NB4 (cell line): Measurements from ENCODE around the gene SLC12A7.

Experiments
- MYC ChIP-seq: IDR thresholded peaks from 2 replicates; pipeline ENCODE4 v1.6.1; 2011; ENCODE audit warnings: low read depth, low read length
- POLR2A ChIP-seq: IDR thresholded peaks from 2 replicates; pipeline ENCODE4 v1.6.1; 2011; ENCODE audit warnings: mild to moderate bottlenecking; ENCODE audit not compliant: insufficient read length; ENCODE audit errors: extremely low read depth
- TF ChIP-seq, protein P1 (sequence below): IDR thresholded peaks from one replicate; pipeline ENCODE4 v1.5.1; 2012; ENCODE audit warnings: low read depth, low read length
- TF ChIP-seq, protein P2 (sequence below): IDR thresholded peaks from 2 replicates; pipeline ENCODE4 v1.6.1; 2011; ENCODE audit warnings: low read depth, low read length

- TF ChIP-seq, protein P1, sequence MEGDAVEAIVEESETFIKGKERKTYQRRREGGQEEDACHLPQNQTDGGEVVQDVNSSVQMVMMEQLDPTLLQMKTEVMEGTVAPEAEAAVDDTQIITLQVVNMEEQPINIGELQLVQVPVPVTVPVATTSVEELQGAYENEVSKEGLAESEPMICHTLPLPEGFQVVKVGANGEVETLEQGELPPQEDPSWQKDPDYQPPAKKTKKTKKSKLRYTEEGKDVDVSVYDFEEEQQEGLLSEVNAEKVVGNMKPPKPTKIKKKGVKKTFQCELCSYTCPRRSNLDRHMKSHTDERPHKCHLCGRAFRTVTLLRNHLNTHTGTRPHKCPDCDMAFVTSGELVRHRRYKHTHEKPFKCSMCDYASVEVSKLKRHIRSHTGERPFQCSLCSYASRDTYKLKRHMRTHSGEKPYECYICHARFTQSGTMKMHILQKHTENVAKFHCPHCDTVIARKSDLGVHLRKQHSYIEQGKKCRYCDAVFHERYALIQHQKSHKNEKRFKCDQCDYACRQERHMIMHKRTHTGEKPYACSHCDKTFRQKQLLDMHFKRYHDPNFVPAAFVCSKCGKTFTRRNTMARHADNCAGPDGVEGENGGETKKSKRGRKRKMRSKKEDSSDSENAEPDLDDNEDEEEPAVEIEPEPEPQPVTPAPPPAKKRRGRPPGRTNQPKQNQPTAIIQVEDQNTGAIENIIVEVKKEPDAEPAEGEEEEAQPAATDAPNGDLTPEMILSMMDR, result no peak
- TF ChIP-seq POLR2A (no peak), MYC (no peak)
- TF ChIP-seq, protein P2, sequence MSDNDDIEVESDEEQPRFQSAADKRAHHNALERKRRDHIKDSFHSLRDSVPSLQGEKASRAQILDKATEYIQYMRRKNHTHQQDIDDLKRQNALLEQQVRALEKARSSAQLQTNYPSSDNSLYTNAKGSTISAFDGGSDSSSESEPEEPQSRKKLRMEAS, result no peak
Observed at GRCh38 chr5:1014346-1014745, 97.5 kb downstream of the SLC12A7 start.
